Measurements from ENCODE around the gene EDEM3.

- TF ChIP-seq CTCF (IDR thresholded peaks at IDR 0.05; ENCODE audit: poor library complexity, severe bottlenecking) (no peak), TAF1 (IDR thresholded peaks at IDR 0.05; ENCODE audit: low read depth) (no peak), POLR2AphosphoS5 (IDR thresholded peaks at IDR 0.05) (no peak), EZH2 (IDR thresholded peaks at IDR 0.05; ENCODE audit: borderline replicate concordance, insufficient read depth, low read length, poor library complexity, severe bottlenecking) (no peak), EP300 (conservative IDR thresholded peaks at IDR 0.05; ENCODE audit: poor library complexity, severe bottlenecking) (no peak), SMC3 (conservative IDR thresholded peaks at IDR 0.05; ENCODE audit: poor library complexity) (no peak), MXI1 (conservative IDR thresholded peaks at IDR 0.05; ENCODE audit: poor library complexity, severe bottlenecking) (no peak), RAD21 (conservative IDR thresholded peaks at IDR 0.05) (no peak)
- TF ChIP-seq, protein P1, sequence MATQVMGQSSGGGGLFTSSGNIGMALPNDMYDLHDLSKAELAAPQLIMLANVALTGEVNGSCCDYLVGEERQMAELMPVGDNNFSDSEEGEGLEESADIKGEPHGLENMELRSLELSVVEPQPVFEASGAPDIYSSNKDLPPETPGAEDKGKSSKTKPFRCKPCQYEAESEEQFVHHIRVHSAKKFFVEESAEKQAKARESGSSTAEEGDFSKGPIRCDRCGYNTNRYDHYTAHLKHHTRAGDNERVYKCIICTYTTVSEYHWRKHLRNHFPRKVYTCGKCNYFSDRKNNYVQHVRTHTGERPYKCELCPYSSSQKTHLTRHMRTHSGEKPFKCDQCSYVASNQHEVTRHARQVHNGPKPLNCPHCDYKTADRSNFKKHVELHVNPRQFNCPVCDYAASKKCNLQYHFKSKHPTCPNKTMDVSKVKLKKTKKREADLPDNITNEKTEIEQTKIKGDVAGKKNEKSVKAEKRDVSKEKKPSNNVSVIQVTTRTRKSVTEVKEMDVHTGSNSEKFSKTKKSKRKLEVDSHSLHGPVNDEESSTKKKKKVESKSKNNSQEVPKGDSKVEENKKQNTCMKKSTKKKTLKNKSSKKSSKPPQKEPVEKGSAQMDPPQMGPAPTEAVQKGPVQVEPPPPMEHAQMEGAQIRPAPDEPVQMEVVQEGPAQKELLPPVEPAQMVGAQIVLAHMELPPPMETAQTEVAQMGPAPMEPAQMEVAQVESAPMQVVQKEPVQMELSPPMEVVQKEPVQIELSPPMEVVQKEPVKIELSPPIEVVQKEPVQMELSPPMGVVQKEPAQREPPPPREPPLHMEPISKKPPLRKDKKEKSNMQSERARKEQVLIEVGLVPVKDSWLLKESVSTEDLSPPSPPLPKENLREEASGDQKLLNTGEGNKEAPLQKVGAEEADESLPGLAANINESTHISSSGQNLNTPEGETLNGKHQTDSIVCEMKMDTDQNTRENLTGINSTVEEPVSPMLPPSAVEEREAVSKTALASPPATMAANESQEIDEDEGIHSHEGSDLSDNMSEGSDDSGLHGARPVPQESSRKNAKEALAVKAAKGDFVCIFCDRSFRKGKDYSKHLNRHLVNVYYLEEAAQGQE (IDR thresholded peaks at IDR 0.05; ENCODE audit: borderline replicate concordance) = no peak
Measured at GRCh38 chr1:184764483-184764882, 9.8 kb upstream of the EDEM3 start.
